Endothelial cell of umbilical vein (primary cell): Measurements from ENCODE around the gene RND3. TPM values are rescaled to one million over a fixed set of nuclear protein-coding genes. Genes with fewer than 3 reads are reported as not detected.

ENCODE experiments used
- BruUV-seq: library from RNA; stranded (reverse); fragments of 400-500 nt; replicated peaks from 2 replicates; lab custom pipeline; 2021; lab: Mats Ljungman, UMichigan
- CTCF ChIA-PET: fragments of 300-600, 350-600 bp; sonication (Branson Sonifier 250); formaldehyde crosslinking; loops from one replicate; lab custom pipeline; 2021; ENCODE audit warnings: antibody characterized with exemption, inconsistent platforms; lab: Charles Lee
- POLR2A ChIA-PET: fragments of 300-600, 350-600 bp; sonication (Branson Sonifier 250); formaldehyde crosslinking; loops from one replicate; lab custom pipeline; 2021; ENCODE audit warnings: antibody characterized with exemption, inconsistent platforms; lab: Charles Lee
- DNase-seq: peaks from one replicate; pipeline ENCODE4 v3.0.0-alpha.2; 2011; ENCODE audit warnings: low read depth, low spot score
- FAIRE-seq: peaks from 2 replicates; lab custom pipeline; 2011; peaks lifted over from hg19 to GRCh38; lab: Jason Lieb, UNC
- H2AFZ ChIP-seq: 2 replicates; pipeline ENCODE4 v1.6.0; 2012; ENCODE audit warnings: low read depth, low read length, control low read depth, inconsistent platforms
- H3K27ac ChIP-seq: 2 replicates; pipeline ENCODE4 v1.5.1; 2011; ENCODE audit warnings: low read depth, mild to moderate bottlenecking, control low read depth, low read length, moderate library complexity; ENCODE audit not compliant: insufficient read depth
- H3K27me3 ChIP-seq, 2 experiments: 2 replicates each; pipeline versions ENCODE4 v1.6.0 to v1.6.1; 2011; ENCODE audit warnings: low read length in 2 of 2, mixed read lengths in 1 of 2; ENCODE audit not compliant: control insufficient read depth in 2 of 2, insufficient read depth in 2 of 2
- H3K36me3 ChIP-seq, 2 experiments: 2 replicates in 1 of 2; 3 replicates in 1 of 2; pipeline ENCODE4 v1.5.1; 2011; ENCODE audit warnings: low read length in 2 of 2, mild to moderate bottlenecking in 1 of 2, moderate library complexity in 1 of 2; ENCODE audit not compliant: control insufficient read depth in 2 of 2, insufficient read depth in 2 of 2; ENCODE audit errors: extremely low read depth in 1 of 2
- H3K4me1 ChIP-seq: 3 replicates; pipeline ENCODE4 v1.5.1; 2011; ENCODE audit warnings: mild to moderate bottlenecking, low read length; ENCODE audit not compliant: control insufficient read depth, insufficient read depth; ENCODE audit errors: extremely low read depth
- H3K4me2 ChIP-seq: 2 replicates; pipeline ENCODE4 v1.6.1; 2011; ENCODE audit warnings: low read length, control low read depth, mixed read lengths; ENCODE audit not compliant: insufficient read depth
- H3K4me3 ChIP-seq, 3 experiments: fragments of 200-600 bp in 1 of 3; sonication (generic), shearing (Covaris generic) in 1 of 3; replicated peaks in 1 of 3; 2 replicates each; pipeline ENCODE4 v1.5.1; 2011 to 2016; ENCODE audit warnings: control low read depth in 3 of 3, low read length in 3 of 3, mild to moderate bottlenecking in 2 of 3, inconsistent platforms in 1 of 3, low read depth in 1 of 3, moderate library complexity in 1 of 3; ENCODE audit not compliant: insufficient read depth in 1 of 3
- H3K79me2 ChIP-seq: 2 replicates; pipeline ENCODE4 v1.6.0; 2012; ENCODE audit warnings: low read length, inconsistent platforms; ENCODE audit not compliant: control insufficient read depth, insufficient read depth
- H3K9ac ChIP-seq: replicated peaks from 2 replicates; pipeline ENCODE3; 2011; ENCODE audit warnings: low read length, control low read depth; ENCODE audit not compliant: insufficient read depth; ENCODE audit errors: extremely low read depth
- H3K9me1 ChIP-seq: replicated peaks from 3 replicates; pipeline ENCODE4 v1.6.0; 2011; ENCODE audit warnings: mild to moderate bottlenecking, low read length; ENCODE audit not compliant: control insufficient read depth, insufficient read depth; ENCODE audit errors: extremely low read depth
- H3K9me3 ChIP-seq: replicated peaks from 2 replicates; pipeline ENCODE4 v1.5.1; 2012; ENCODE audit warnings: low read length, inconsistent platforms; ENCODE audit not compliant: control insufficient read depth, insufficient read depth
- H4K20me1 ChIP-seq: replicated peaks from 2 replicates; pipeline ENCODE3; 2011; ENCODE audit warnings: mild to moderate bottlenecking, low read length; ENCODE audit not compliant: control insufficient read depth, insufficient read depth; ENCODE audit errors: extremely low read depth
- EZH2 ChIP-seq: IDR thresholded peaks from 2 replicates; pipeline ENCODE4 v1.6.1; 2012; ENCODE audit warnings: borderline replicate concordance, low read depth, mild to moderate bottlenecking, moderate library complexity, low read length, inconsistent platforms; ENCODE audit not compliant: severe bottlenecking
- FOS ChIP-seq: IDR thresholded peaks from 2 replicates; pipeline ENCODE4 v1.6.1; 2011; ENCODE audit warnings: mild to moderate bottlenecking, low read length, moderate library complexity, borderline replicate concordance; ENCODE audit not compliant: insufficient read depth
- GATA2 ChIP-seq: IDR thresholded peaks from 2 replicates; pipeline ENCODE4 v1.7.0; 2011; ENCODE audit warnings: low read depth, mild to moderate bottlenecking, moderate library complexity, mixed read lengths, low read length; ENCODE audit not compliant: insufficient read length, insufficient read depth
- JUN ChIP-seq: IDR thresholded peaks from 2 replicates; pipeline ENCODE4 v1.6.1; 2011; ENCODE audit warnings: borderline replicate concordance, low read depth; ENCODE audit not compliant: insufficient read length, insufficient read depth
- MYC ChIP-seq: IDR thresholded peaks from one replicate; pipeline ENCODE4 v1.6.1; 2011; ENCODE audit warnings: mild to moderate bottlenecking, low read depth, low read length
- POLR2A ChIP-seq: IDR thresholded peaks from 2 replicates; pipeline ENCODE4 v1.6.1; 2012; ENCODE audit warnings: low read depth, mild to moderate bottlenecking, control low read depth, low read length
- POLR2AphosphoS5 ChIP-seq: IDR thresholded peaks from 2 replicates; pipeline ENCODE4 v1.6.1; 2012; ENCODE audit warnings: low read depth, mild to moderate bottlenecking, control low read depth, low read length, moderate library complexity; ENCODE audit not compliant: insufficient read depth
- dilution Hi-C: fragments of 300-500 bp; cut with MboI; formaldehyde crosslinking; loops from one replicate; pipeline ENCODE4 v1.15.0; 2019; ENCODE audit warnings: low sequenced_read_pairs; ENCODE audit not compliant: extremely low pct_ligation_motif_present
- intact Hi-C: fragments of 100-400 bp; cut with micrococcal nuclease; formaldehyde crosslinking; loops from one replicate; pipeline ENCODE4 v1.10.0; 2022
- polyA plus RNA-seq, 4 experiments: library from polyadenylated mRNA; depleted of rRNA in 3 of 4; stranded (reverse) in 3 of 4; unstranded in 1 of 4; fragments of >200 nt; gene quantifications; 2 replicates each; pipeline versions ENCODE4 v1.2.1 to v1.2.3, GENCODE V29; 2011 to 2012; ENCODE audit warnings: missing spikeins in 1 of 4
- total RNA-seq: library from RNA; stranded (reverse); gene quantifications from 2 replicates; pipeline ENCODE4 v1.2.3, GENCODE V29; 2021
- TF ChIP-seq, protein P1 (sequence below): IDR thresholded peaks from 2 replicates; pipeline ENCODE4 v1.6.1; 2011; ENCODE audit not compliant: insufficient read depth, insufficient read length
- TF ChIP-seq, protein P2 (sequence below), 2 donors: IDR thresholded peaks; 1 replicate in 1 of 2; 2 replicates in 1 of 2; pipeline ENCODE4 v1.5.1; 2011; ENCODE audit warnings: low read length in 2 of 2, mild to moderate bottlenecking in 2 of 2, moderate library complexity in 2 of 2, control low read depth in 1 of 2, inconsistent platforms in 1 of 2, low read depth in 1 of 2; ENCODE audit not compliant: insufficient read depth in 1 of 2; ENCODE audit errors: extremely low read depth in 1 of 2

RND3 gene
- total and polyA plus RNA-seq, 2 donors (not counting 3 experiments of a cell fraction or from before 2014, with no cell fraction given) = 53.3 to 158 TPM

DNA sequence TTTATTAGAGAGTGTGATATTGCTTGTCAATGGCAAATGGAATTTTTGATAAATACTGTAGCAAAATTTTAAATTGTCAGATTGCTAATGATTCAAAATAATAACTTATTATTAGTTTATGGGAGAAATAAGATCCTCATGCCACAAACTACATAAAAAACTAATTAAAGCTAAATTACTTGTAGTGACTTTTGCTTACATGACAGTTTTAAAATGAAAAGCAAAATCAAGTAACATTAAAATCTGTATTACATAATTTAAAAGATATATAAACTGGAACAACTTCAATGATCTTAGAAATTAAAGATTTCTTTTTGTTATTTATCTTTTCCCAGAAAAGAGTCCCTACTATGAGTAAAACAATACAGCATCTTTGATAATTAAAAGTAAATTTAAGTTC lies 17.7 kb upstream of the RND3 start:
- Histone ChIP-seq H3K4me2 (no peak overlapping the region), H2AFZ (no peak overlapping the region), H3K9ac (no peak overlapping the region), H4K20me1 (no peaks in the 10 kb centered on the region), H3K36me3 (no peaks in the 10 kb centered on the region), H3K27ac (no peak overlapping the region), H3K27me3 (no peaks in the 10 kb centered on the region), H3K9me1 (no peaks in the 10 kb centered on the region), H3K9me3 (no peaks in the 10 kb centered on the region), H3K4me1 (no peaks in the 10 kb centered on the region), H3K79me2 (no peaks in the 10 kb centered on the region), H3K4me3 (no peak overlapping the region)
- POLR2A ChIA-PET = no interaction called here
- DNase-seq (no peak), FAIRE-seq (no peak)
- intact Hi-C loops (no loop called here), dilution Hi-C loops (no loop called here)
- BruUV-seq = no TSS peak
- CTCF ChIA-PET = no interaction called here
- TF ChIP-seq MYC = no peak
- TF ChIP-seq POLR2AphosphoS5 = no peak
- TF ChIP-seq, protein P1, sequence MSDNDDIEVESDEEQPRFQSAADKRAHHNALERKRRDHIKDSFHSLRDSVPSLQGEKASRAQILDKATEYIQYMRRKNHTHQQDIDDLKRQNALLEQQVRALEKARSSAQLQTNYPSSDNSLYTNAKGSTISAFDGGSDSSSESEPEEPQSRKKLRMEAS = no peak
- TF ChIP-seq JUN = no peak
- TF ChIP-seq, protein P2, sequence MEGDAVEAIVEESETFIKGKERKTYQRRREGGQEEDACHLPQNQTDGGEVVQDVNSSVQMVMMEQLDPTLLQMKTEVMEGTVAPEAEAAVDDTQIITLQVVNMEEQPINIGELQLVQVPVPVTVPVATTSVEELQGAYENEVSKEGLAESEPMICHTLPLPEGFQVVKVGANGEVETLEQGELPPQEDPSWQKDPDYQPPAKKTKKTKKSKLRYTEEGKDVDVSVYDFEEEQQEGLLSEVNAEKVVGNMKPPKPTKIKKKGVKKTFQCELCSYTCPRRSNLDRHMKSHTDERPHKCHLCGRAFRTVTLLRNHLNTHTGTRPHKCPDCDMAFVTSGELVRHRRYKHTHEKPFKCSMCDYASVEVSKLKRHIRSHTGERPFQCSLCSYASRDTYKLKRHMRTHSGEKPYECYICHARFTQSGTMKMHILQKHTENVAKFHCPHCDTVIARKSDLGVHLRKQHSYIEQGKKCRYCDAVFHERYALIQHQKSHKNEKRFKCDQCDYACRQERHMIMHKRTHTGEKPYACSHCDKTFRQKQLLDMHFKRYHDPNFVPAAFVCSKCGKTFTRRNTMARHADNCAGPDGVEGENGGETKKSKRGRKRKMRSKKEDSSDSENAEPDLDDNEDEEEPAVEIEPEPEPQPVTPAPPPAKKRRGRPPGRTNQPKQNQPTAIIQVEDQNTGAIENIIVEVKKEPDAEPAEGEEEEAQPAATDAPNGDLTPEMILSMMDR (IDR thresholded peaks at IDR 0.05; ENCODE audit: extremely low read depth in 1 of 2, insufficient read depth in 1 of 2, low read depth in 1 of 2, low read length in 2 of 2) = no peak
- no peak for TF ChIP-seq FOS
- TF ChIP-seq GATA2 = no peak
- no peak for TF ChIP-seq POLR2A
- TF ChIP-seq EZH2 = no peak
